ENCODE results near the gene CAMSAP2.

The CAMSAP2 gene

DNA sequence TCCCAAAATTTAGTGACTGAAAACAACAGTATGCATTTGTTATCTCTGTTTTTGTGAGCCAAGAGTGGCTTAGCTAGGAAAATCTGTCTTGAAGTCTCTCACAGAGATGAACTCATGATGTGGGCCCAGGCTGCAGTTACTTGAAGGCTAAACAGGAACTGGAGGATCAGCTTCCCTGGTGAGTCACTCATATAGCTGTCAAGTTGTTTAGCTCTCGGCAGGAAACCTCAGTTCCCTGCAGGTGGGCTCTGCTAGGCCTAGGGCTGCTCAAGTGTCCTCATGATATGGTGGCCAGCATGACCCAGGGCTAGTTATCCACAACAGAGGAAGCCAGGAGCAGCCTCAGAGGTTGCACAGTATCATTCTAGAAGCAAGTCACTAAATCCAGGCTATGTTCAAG lies 38.8 kb upstream of the CAMSAP2 start:
- TF ChIP-seq YY1 (IDR thresholded peaks at IDR 0.05; ENCODE audit: low read depth): 0 out of 2 replicates have a peak, but pooled peaks have one; percentile 19
- TF ChIP-seq TAF1 (IDR thresholded peaks at IDR 0.05; ENCODE audit: low read depth): no peak

DNA sequence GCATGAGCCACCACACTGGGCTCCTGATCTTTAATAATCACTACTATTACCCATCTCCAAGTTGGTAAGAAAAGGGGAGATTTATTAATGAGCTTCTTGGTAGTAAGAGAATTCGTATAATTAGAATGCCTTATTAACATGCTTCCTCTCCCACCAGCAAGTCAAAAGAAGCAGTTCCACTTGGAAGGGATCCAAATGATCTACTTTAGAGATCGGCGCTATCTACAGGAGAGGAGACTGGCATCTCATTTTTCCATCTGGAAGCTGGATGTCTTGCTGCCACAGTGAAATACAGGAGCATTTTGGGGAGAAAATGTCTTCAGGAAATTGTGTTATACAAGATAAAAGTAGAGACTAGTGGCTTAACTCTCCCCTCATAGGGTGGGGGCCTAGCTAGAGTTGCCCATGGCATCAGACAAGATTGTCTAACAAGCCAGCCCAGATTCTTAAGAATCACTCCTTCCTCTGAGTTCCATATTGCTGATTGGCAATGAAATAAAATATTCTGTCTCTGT lies 33.6 kb upstream of the CAMSAP2 start:
- no peak for TF ChIP-seq CREB1 (IDR thresholded peaks at IDR 0.05; ENCODE audit: low read depth)
- TF ChIP-seq CEBPB (IDR thresholded peaks at IDR 0.05): no peak
- no peak for TF ChIP-seq YY1 (IDR thresholded peaks at IDR 0.05; ENCODE audit: low read depth)
- TF ChIP-seq EP300 (IDR thresholded peaks at IDR 0.05; ENCODE audit: borderline replicate concordance): no peak
- TF ChIP-seq TEAD4 (IDR thresholded peaks at IDR 0.05): no peak
- TF ChIP-seq NFIC (IDR thresholded peaks at IDR 0.05): no peak
- TF ChIP-seq TAF1 (IDR thresholded peaks at IDR 0.05; ENCODE audit: low read depth): no peak
- TF ChIP-seq, protein P1, sequence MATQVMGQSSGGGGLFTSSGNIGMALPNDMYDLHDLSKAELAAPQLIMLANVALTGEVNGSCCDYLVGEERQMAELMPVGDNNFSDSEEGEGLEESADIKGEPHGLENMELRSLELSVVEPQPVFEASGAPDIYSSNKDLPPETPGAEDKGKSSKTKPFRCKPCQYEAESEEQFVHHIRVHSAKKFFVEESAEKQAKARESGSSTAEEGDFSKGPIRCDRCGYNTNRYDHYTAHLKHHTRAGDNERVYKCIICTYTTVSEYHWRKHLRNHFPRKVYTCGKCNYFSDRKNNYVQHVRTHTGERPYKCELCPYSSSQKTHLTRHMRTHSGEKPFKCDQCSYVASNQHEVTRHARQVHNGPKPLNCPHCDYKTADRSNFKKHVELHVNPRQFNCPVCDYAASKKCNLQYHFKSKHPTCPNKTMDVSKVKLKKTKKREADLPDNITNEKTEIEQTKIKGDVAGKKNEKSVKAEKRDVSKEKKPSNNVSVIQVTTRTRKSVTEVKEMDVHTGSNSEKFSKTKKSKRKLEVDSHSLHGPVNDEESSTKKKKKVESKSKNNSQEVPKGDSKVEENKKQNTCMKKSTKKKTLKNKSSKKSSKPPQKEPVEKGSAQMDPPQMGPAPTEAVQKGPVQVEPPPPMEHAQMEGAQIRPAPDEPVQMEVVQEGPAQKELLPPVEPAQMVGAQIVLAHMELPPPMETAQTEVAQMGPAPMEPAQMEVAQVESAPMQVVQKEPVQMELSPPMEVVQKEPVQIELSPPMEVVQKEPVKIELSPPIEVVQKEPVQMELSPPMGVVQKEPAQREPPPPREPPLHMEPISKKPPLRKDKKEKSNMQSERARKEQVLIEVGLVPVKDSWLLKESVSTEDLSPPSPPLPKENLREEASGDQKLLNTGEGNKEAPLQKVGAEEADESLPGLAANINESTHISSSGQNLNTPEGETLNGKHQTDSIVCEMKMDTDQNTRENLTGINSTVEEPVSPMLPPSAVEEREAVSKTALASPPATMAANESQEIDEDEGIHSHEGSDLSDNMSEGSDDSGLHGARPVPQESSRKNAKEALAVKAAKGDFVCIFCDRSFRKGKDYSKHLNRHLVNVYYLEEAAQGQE (IDR thresholded peaks at IDR 0.05; ENCODE audit: low read depth): no peak
- no peak for TF ChIP-seq ZBTB7A (IDR thresholded peaks at IDR 0.05; ENCODE audit: low read depth)
- TF ChIP-seq, protein P2, sequence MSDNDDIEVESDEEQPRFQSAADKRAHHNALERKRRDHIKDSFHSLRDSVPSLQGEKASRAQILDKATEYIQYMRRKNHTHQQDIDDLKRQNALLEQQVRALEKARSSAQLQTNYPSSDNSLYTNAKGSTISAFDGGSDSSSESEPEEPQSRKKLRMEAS (IDR thresholded peaks at IDR 0.05): no peak
- no peak for TF ChIP-seq RAD21 (IDR thresholded peaks at IDR 0.05; ENCODE audit: low read depth)
- no peak for TF ChIP-seq TCF12 (IDR thresholded peaks at IDR 0.05; ENCODE audit: low read depth)
- no peak for TF ChIP-seq EGR1 (IDR thresholded peaks at IDR 0.05)
- TF ChIP-seq, protein P3, sequence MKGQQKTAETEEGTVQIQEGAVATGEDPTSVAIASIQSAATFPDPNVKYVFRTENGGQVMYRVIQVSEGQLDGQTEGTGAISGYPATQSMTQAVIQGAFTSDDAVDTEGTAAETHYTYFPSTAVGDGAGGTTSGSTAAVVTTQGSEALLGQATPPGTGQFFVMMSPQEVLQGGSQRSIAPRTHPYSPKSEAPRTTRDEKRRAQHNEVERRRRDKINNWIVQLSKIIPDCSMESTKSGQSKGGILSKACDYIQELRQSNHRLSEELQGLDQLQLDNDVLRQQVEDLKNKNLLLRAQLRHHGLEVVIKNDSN (IDR thresholded peaks at IDR 0.05): no peak
- no peak for TF ChIP-seq FOXM1 (IDR thresholded peaks at IDR 0.05; ENCODE audit: borderline replicate concordance, low read depth)

DNA sequence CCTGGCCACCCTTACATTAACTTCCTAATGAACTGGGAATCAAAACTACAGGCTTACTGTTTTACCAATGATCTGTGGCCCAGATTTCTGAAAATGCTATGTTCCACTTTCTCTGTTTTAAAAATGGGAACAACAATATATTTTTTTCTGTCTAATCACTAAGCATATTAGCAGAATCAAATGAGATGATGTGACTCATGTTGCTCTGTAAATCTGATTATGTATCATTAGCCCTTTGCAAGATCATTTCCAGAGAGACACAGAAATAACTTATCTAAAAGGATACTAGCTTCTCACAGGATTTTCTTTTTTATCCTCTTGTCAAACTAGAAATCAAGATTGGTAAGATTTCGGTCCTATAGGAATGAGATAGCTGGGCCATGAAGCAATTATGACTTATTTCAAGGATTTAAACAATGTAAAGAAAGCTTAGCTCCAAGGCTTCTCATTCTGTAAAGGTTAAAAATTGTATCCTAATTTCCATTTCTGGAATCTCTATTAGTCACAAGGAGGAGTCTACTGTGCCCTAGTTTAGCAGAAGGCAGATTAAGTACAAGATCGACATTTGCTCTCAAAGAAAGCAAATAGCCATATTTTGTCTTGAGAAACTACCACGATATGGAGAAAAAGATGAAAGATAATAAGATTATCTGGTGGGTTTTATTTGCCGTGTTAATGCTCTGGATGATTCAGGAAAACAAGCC lies 32.4 kb upstream of the CAMSAP2 start:
- no peak for TF ChIP-seq YY1 (IDR thresholded peaks at IDR 0.05; ENCODE audit: low read depth)
- TF ChIP-seq TAF1 (IDR thresholded peaks at IDR 0.05; ENCODE audit: low read depth): no peak
- no peak for TF ChIP-seq EGR1 (IDR thresholded peaks at IDR 0.05)
- TF ChIP-seq EP300 (IDR thresholded peaks at IDR 0.05; ENCODE audit: borderline replicate concordance): no peak
- no peak for TF ChIP-seq TCF12 (IDR thresholded peaks at IDR 0.05; ENCODE audit: low read depth)
- TF ChIP-seq, protein P1 (IDR thresholded peaks at IDR 0.05; ENCODE audit: low read depth): no peak
- no peak for TF ChIP-seq CEBPB (IDR thresholded peaks at IDR 0.05)
- TF ChIP-seq NFIC (IDR thresholded peaks at IDR 0.05): no peak
- TF ChIP-seq RAD21 (IDR thresholded peaks at IDR 0.05; ENCODE audit: low read depth): no peak
- TF ChIP-seq FOXM1 (IDR thresholded peaks at IDR 0.05; ENCODE audit: borderline replicate concordance, low read depth): no peak
- TF ChIP-seq, protein P2 (IDR thresholded peaks at IDR 0.05): no peak
- TF ChIP-seq TEAD4 (IDR thresholded peaks at IDR 0.05): no peak
- no peak for TF ChIP-seq CREB1 (IDR thresholded peaks at IDR 0.05; ENCODE audit: low read depth)
- TF ChIP-seq ZBTB7A (IDR thresholded peaks at IDR 0.05; ENCODE audit: low read depth): no peak
- TF ChIP-seq, protein P3 (IDR thresholded peaks at IDR 0.05): no peak

DNA sequence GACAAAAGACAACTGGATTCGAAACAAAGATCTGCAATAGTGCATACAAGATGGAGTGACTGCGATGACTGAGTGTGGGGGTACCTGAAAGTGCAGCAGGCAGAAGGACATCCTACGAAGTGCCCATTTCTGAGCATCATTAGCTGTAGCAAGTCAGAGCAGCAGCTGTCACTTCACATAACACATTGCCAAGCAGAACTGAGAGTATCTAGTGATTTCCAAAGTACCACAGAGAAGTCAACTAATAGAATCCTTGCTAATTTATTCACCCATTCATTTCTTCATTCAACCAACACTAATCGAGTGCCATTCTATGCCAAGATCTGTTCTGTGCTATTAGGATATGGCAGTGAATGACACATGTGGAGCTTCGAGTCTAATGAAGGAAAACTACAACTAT lies 31.6 kb upstream of the CAMSAP2 start:
- TF ChIP-seq NFIC (IDR thresholded peaks at IDR 0.05): no peak
- TF ChIP-seq RAD21 (IDR thresholded peaks at IDR 0.05; ENCODE audit: low read depth): no peak
- TF ChIP-seq YY1 (IDR thresholded peaks at IDR 0.05; ENCODE audit: low read depth): no peak
- no peak for TF ChIP-seq TEAD4 (IDR thresholded peaks at IDR 0.05)
- TF ChIP-seq CEBPB (IDR thresholded peaks at IDR 0.05): no peak
- TF ChIP-seq, protein P1 (IDR thresholded peaks at IDR 0.05; ENCODE audit: low read depth): no peak
- TF ChIP-seq EGR1 (IDR thresholded peaks at IDR 0.05): no peak
- TF ChIP-seq, protein P3 (IDR thresholded peaks at IDR 0.05): no peak
- TF ChIP-seq ZBTB7A (IDR thresholded peaks at IDR 0.05; ENCODE audit: low read depth): no peak
- TF ChIP-seq FOXM1 (IDR thresholded peaks at IDR 0.05; ENCODE audit: borderline replicate concordance, low read depth): no peak
- no peak for TF ChIP-seq TCF12 (IDR thresholded peaks at IDR 0.05; ENCODE audit: low read depth)
- no peak for TF ChIP-seq EP300 (IDR thresholded peaks at IDR 0.05; ENCODE audit: borderline replicate concordance)
- TF ChIP-seq CREB1 (IDR thresholded peaks at IDR 0.05; ENCODE audit: low read depth): no peak
- TF ChIP-seq, protein P2 (IDR thresholded peaks at IDR 0.05): no peak
- TF ChIP-seq TAF1 (IDR thresholded peaks at IDR 0.05; ENCODE audit: low read depth): no peak

Measured in Ishikawa (cell line).